ENCODE measurements around the gene FAF2. TPM values are rescaled to one million over a fixed set of nuclear protein-coding genes. Genes with fewer than 3 reads are reported as not detected.

FAF2 gene
- total RNA-seq, 4 donors from 2014 or later, result 25.3 to 27.7 (median 25.5) TPM

- no peak overlapping the region for H3K4me3 ChIP-seq
- no peaks in the 10 kb centered on the region for H3K27me3 ChIP-seq
- H3K9me3 ChIP-seq, result no peaks in the 10 kb centered on the region
- H3K27ac ChIP-seq, result peak overlapping the region in 1 of 4 donors; percentile 3
- peaks cover 0 to 51% (median 16%) of the 10 kb centered on the region in 3 donors for H3K4me1 ChIP-seq
- H3K36me3 ChIP-seq, result peaks cover 0 to 59% of the 10 kb centered on the region in 2 donors
- WGBS, 2 donors (ENCODE audit: low coverage in 1 of 2), result 35 to 40% methylated on average over 1 to 5 of the region's 11 CpGs
- TF ChIP-seq CTCF (IDR thresholded peaks at IDR 0.05) (no peak), POLR2A (IDR thresholded peaks at IDR 0.05) (no peak), POLR2AphosphoS5 (IDR thresholded peaks at IDR 0.05) (no peak), EP300 (IDR thresholded peaks at IDR 0.05) (no peak)
- ATAC-seq, result peak; percentile 40
Measured at GRCh38 chr5:176528301-176528700, 80.1 kb downstream of the FAF2 start.

GRCh38 chr5:176528761-176529115, 80.6 kb downstream of the FAF2 start:
- peaks cover 0 to 59% of the 10 kb centered on the region in 2 donors for H3K36me3 ChIP-seq

GRCh38 chr5:176529116-176529740, 81.0 kb downstream of the FAF2 start:
- 80% methylated on average over 3 of the region's 26 CpGs; no CpG with 5 or more reads in 1 of the 2 donors for WGBS, 2 donors (ENCODE audit: low coverage in 1 of 2)
- TF ChIP-seq EP300 (IDR thresholded peaks at IDR 0.05), result no peak
- TF ChIP-seq POLR2AphosphoS5 (IDR thresholded peaks at IDR 0.05), result no peak
- TF ChIP-seq POLR2A (IDR thresholded peaks at IDR 0.05), result no peak
- TF ChIP-seq CTCF (IDR thresholded peaks at IDR 0.05), result no peak
- peaks cover 0 to 60% (median 25%) of the 10 kb centered on the region in 3 donors for H3K4me1 ChIP-seq
- peaks cover 0 to 59% of the 10 kb centered on the region in 2 donors for H3K36me3 ChIP-seq
- no peaks in the 10 kb centered on the region for H3K9me3 ChIP-seq
- no peaks in the 10 kb centered on the region for H3K27me3 ChIP-seq
- no peak overlapping the region for H3K4me3 ChIP-seq
- no peak for ATAC-seq
- no peak overlapping the region for H3K27ac ChIP-seq

More at GRCh38 chr5:176528761-176529115, 80.6 kb downstream of the FAF2 start:
- H3K4me3 ChIP-seq, result no peak overlapping the region
- peak overlapping the region in 1 of 4 donors; percentile 3 for H3K27ac ChIP-seq
- ATAC-seq, result peak; percentile 14
- no CpG with 5 or more reads among the region's 17 CpGs for WGBS, 2 donors (ENCODE audit: low coverage in 1 of 2)
- peaks cover 0 to 55% (median 20%) of the 10 kb centered on the region in 3 donors for H3K4me1 ChIP-seq
- no peaks in the 10 kb centered on the region for H3K9me3 ChIP-seq
- H3K27me3 ChIP-seq, result no peaks in the 10 kb centered on the region
- TF ChIP-seq EP300 (IDR thresholded peaks at IDR 0.05), result no peak
- no peak for TF ChIP-seq POLR2AphosphoS5 (IDR thresholded peaks at IDR 0.05)
- TF ChIP-seq CTCF (IDR thresholded peaks at IDR 0.05), result no peak
- TF ChIP-seq POLR2A (IDR thresholded peaks at IDR 0.05), result no peak

GRCh38 chr5:176529741-176530141, 81.6 kb downstream of the FAF2 start:
- Histone ChIP-seq H3K4me1 (peaks cover 0 to 65% (median 30%) of the 10 kb centered on the region in 3 donors), H3K9me3 (no peaks in the 10 kb centered on the region), H3K4me3 (no peak overlapping the region), H3K27ac (no peak overlapping the region), H3K27me3 (no peaks in the 10 kb centered on the region), H3K36me3 (peaks cover 0 to 59% of the 10 kb centered on the region in 2 donors)
- ATAC-seq, result no peak
- WGBS, 2 donors (ENCODE audit: low coverage in 1 of 2), result no CpG with 5 or more reads among the region's 11 CpGs
- no peak for TF ChIP-seq EP300 (IDR thresholded peaks at IDR 0.05)
- TF ChIP-seq POLR2AphosphoS5 (IDR thresholded peaks at IDR 0.05), result no peak
- TF ChIP-seq POLR2A (IDR thresholded peaks at IDR 0.05), result no peak
- no peak for TF ChIP-seq CTCF (IDR thresholded peaks at IDR 0.05)

Measured in gastroesophageal sphincter (tissue), 4 donors.